Mesodermal cell (in vitro differentiated cells): Measurements from ENCODE around the gene AGAP1.

Experiments
- H3K27ac ChIP-seq: 2 replicates; pipeline ENCODE4 v1.7.0; 2013; ENCODE audit warnings: mild to moderate bottlenecking, low read depth, low read length, moderate library complexity; ENCODE audit not compliant: severe bottlenecking
- H3K36me3 ChIP-seq: 2 replicates; pipeline ENCODE4 v1.7.1; 2013; ENCODE audit warnings: mild to moderate bottlenecking, low read length, moderate library complexity; ENCODE audit not compliant: control insufficient read depth, insufficient read depth
- H3K4me1 ChIP-seq: one replicate; pipeline ENCODE4 v1.7.1; 2013; ENCODE audit warnings: mild to moderate bottlenecking, low read length; ENCODE audit not compliant: insufficient read depth, control insufficient read depth, poor library complexity, severe bottlenecking
- H3K4me3 ChIP-seq: 2 replicates; pipeline ENCODE4 v1.7.0; 2013; ENCODE audit warnings: low read length, control low read depth, mild to moderate bottlenecking; ENCODE audit not compliant: insufficient read depth, poor library complexity, severe bottlenecking; ENCODE audit errors: extremely low read depth
- H3K9me3 ChIP-seq: 2 replicates; pipeline ENCODE4 v1.7.1; 2013; ENCODE audit warnings: mild to moderate bottlenecking, low read length, moderate library complexity; ENCODE audit not compliant: control insufficient read depth
- WGBS, 2 experiments: methylation state at CpG; one replicate each; pipeline ENCODE4 v1.1.5; 2013; ENCODE audit warnings: missing lambda C conversion rate in 2 of 2; ENCODE audit not compliant: insufficient coverage in 2 of 2; 5-methylcytosine and 5-hydroxymethylcytosine counted together

AGAP1 gene

DNA sequence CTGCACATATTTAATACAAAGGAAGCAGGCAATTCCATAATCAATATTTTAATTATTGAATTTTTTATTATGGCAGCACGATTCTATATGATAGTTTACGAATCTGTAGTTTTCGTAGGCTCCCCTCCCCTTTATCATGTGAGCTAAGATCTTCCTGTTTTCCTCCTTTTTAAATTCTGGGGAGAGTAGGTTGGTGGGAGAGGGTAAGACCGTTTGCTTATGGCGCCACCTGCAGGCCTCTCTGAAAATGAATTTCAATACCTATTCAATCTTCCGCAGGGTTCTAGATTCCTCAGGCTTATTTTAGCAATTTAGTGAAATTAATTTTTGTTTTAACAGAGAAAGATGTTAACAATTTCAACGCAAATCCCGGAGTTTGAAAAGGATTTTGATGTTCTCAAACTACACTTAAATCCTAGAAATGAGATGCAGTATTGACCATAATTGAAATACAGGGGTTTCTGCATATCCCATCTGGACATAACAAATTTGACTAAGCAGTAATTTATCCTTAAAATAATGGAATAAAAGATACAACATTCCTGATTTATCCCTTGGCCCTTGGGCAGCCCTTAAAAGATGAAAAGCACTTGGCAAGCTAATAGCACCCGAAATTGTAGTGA is 687.1 kb downstream of the AGAP1 start:
- Histone ChIP-seq H3K4me3 (no peak overlapping the region), H3K36me3 (no peaks in the 10 kb centered on the region)
- whole genome bisulfite sequencing, 2 experiments = 100% methylated on average over 1 of the region's 9 CpGs

More for the DNA sequence above, 687.1 kb downstream of the AGAP1 start:
- H3K27ac ChIP-seq = no peak overlapping the region
- peaks cover 16% of the 10 kb centered on the region for H3K9me3 ChIP-seq
- H3K4me1 ChIP-seq = peaks cover 10% of the 10 kb centered on the region
